Type B pancreatic cell (in vitro differentiated cells): ENCODE data around the gene HSP90B1. TPM values are rescaled to one million over a fixed set of nuclear protein-coding genes. Genes with fewer than 3 reads are reported as not detected.

Source experiments
- DNase-seq: peaks from one replicate; pipeline ENCODE4 v3.0.0; 2021; ENCODE audit warnings: mixed read lengths; ENCODE audit not compliant: unreplicated experiment; ENCODE audit errors: extremely low spot score
- H3K27ac Mint-ChIP-seq: 2 replicates; pipeline ENCODE4 v1.8.0; 2021; ENCODE audit warnings: mild to moderate bottlenecking, mixed read lengths
- H3K27me3 Mint-ChIP-seq: 2 replicates; pipeline ENCODE4 v1.8.0; 2021; ENCODE audit warnings: mixed read lengths
- H3K36me3 Mint-ChIP-seq: 2 replicates; pipeline ENCODE4 v1.8.0; 2021; ENCODE audit warnings: mixed read lengths
- H3K4me1 Mint-ChIP-seq: one replicate; pipeline ENCODE4 v1.8.0; 2021; ENCODE audit warnings: mixed read lengths; ENCODE audit not compliant: unreplicated experiment
- H3K4me3 Mint-ChIP-seq: 2 replicates; pipeline ENCODE4 v1.8.0; 2021; ENCODE audit warnings: mild to moderate bottlenecking, mixed read lengths
- H3K9me3 Mint-ChIP-seq: 2 replicates; pipeline ENCODE4 v1.8.0; 2021; ENCODE audit warnings: mixed read lengths
- CTCF ChIP-seq: fragments of 200-600 bp; sonication (generic); conservative IDR thresholded peaks from 2 replicates; pipeline ENCODE4 v1.5.0; 2021; ENCODE audit warnings: antibody characterized with exemption, mild to moderate bottlenecking
- total RNA-seq: library from RNA; stranded (reverse); gene quantifications from 2 replicates; pipeline ENCODE4 v1.2.1, GENCODE V29; 2021; ENCODE audit warnings: low replicate concordance

HSP90B1 gene
- total RNA-seq, 1 donor from 2014 or later = 967 TPM

- Mint-ChIP-seq H3K9me3 (no peaks in the 10 kb centered on the region), H3K4me3 (peak overlapping the region; percentile 99), H3K27me3 (no peaks in the 10 kb centered on the region), H3K4me1 (peaks cover 25% of the 10 kb centered on the region), H3K27ac (peak overlapping the region; percentile 99), H3K36me3 (peaks cover 17% of the 10 kb centered on the region)
- no peak for DNase-seq
- no peak for TF ChIP-seq CTCF
These were observed 34.6 kb downstream of the HSP90B1 start for GRCh38 chr12:103964805-103965204.

DNA sequence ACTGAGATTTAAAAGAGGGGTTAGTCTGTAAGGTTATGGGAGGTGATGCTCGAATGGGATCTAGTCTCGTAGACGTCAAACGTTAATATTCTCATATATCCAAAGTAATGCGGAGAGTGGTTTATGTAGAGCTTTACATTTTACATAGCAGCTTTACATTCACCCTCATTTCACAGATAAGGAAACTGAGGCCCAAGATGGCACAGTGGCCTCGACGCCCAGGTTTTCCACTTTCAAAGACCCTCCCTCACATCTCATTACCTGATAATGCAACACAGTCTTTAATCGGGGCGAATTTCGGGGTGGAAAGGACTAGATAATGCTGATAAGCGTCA, 35.0 kb downstream of the HSP90B1 start:
- TF ChIP-seq CTCF = no peak
- Mint-ChIP-seq H3K27me3 (no peaks in the 10 kb centered on the region), H3K36me3 (peaks cover 18% of the 10 kb centered on the region), H3K9me3 (no peaks in the 10 kb centered on the region), H3K27ac (peak overlapping the region; percentile 99), H3K4me3 (peak overlapping the region; percentile 99), H3K4me1 (peaks cover 25% of the 10 kb centered on the region)
- no peak for DNase-seq

- peak within 1 kb of the TSS; percentile 99 for H3K27ac Mint-ChIP-seq
- H3K9me3 Mint-ChIP-seq = no peaks in the 10 kb centered on the region
- peaks cover 18% of the 10 kb centered on the region for H3K36me3 Mint-ChIP-seq
- H3K27me3 Mint-ChIP-seq = no peaks in the 10 kb centered on the region
- TF ChIP-seq CTCF = no peak
- DNase-seq = peak; percentile 97
- H3K4me1 Mint-ChIP-seq = peaks cover 25% of the 10 kb centered on the region
- H3K4me3 Mint-ChIP-seq = peak within 1 kb of the TSS; percentile 99
These were observed 35.6 kb downstream of the HSP90B1 start, which contains the start of gene TDG for GRCh38 chr12:103965590-103966504. TDG (plus strand) TSS chr12:103965872; CDS start chr12:103966038, 166 bp downstream.

- DNase-seq = no peak
- Mint-ChIP-seq H3K36me3 (peaks cover 21% of the 10 kb centered on the region), H3K27ac (peak overlapping the region; percentile 99), H3K4me3 (peak overlapping the region; percentile 99), H3K4me1 (peaks cover 25% of the 10 kb centered on the region), H3K9me3 (no peaks in the 10 kb centered on the region), H3K27me3 (no peaks in the 10 kb centered on the region)
- TF ChIP-seq CTCF = no peak
These were observed 36.5 kb downstream of the HSP90B1 start for GRCh38 chr12:103966736-103967135.

DNA sequence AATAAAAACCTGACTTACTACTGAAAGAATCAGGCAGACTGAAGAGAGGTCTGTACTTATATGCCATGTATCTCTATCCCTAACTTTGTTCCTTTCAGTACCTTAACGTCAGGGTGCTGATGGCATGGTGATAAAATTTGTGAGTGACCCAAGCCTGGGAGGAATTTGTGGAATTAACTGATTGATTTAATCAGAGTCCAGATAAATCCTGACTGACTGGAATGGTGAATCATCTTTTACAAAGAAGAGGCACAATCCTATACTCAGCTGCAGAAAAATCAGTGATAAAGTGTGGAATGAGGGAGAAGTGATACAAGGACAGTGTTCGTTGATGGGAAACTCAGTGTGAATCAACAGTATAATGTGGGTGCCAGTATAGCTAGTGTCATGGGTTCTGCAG, 39.2 kb downstream of the HSP90B1 start:
- Mint-ChIP-seq H3K36me3 (peaks cover 27% of the 10 kb centered on the region), H3K9me3 (no peaks in the 10 kb centered on the region), H3K4me3 (no peak overlapping the region), H3K4me1 (peaks cover 20% of the 10 kb centered on the region), H3K27ac (no peak overlapping the region), H3K27me3 (no peaks in the 10 kb centered on the region)
- TF ChIP-seq CTCF = no peak
- no peak for DNase-seq
